Stimulated activated CD4-positive, alpha-beta T cell treated with anti-CD3 and anti-CD28 coated beads, Interleukin-1b, Interleukin-23, amount 100 ng/mL, for 1 hour (primary cell): ENCODE measurements around the gene SOWAHC.
"Not testable (repeated sequence)": the region's sequence is repeated elsewhere in the genome, so short reads cannot be mapped to it uniquely, and the experiment has no call there.

Source experiments
- DNase-seq, 2 donors: peaks; one replicate each; pipeline ENCODE4 v3.0.0-alpha.2; 2020; ENCODE audit warnings: low read depth in 2 of 2

SOWAHC gene

GRCh38 chr2:109615637-109616144 is 1.5 kb downstream of the SOWAHC start:
- no peak for DNase-seq

GRCh38 chr2:109616184-109616583 is 2.0 kb downstream of the SOWAHC start:
- DNase-seq = no peak

GRCh38 chr2:109619032-109619615 is 5.0 kb downstream of the SOWAHC start:
- DNase-seq = no peak

GRCh38 chr2:109623297-109623696 is 9.1 kb downstream of the SOWAHC start:
- DNase-seq = no peak

GRCh38 chr2:109623923-109624322 is 9.8 kb downstream of the SOWAHC start:
- DNase-seq = no peak

GRCh38 chr2:109624339-109624738 is 10.2 kb downstream of the SOWAHC start:
- no peak for DNase-seq

GRCh38 chr2:109628321-109628720 is 14.2 kb downstream of the SOWAHC start:
- not testable (repeated sequence) for DNase-seq

GRCh38 chr2:109629867-109630266 is 15.7 kb downstream of the SOWAHC start:
- DNase-seq = no peak

GRCh38 chr2:109630441-109631430 is 16.6 kb downstream of the SOWAHC start:
- no peak for DNase-seq

GRCh38 chr2:109631741-109632140 is 17.6 kb downstream of the SOWAHC start:
- no peak for DNase-seq

GRCh38 chr2:109632158-109632789 is 18.1 kb downstream of the SOWAHC start:
- DNase-seq = no peak

GRCh38 chr2:109633284-109633961 is 19.3 kb downstream of the SOWAHC start:
- DNase-seq = no peak

GRCh38 chr2:109635426-109636304 is 21.5 kb downstream of the SOWAHC start:
- DNase-seq = no peak

- no peak for DNase-seq
These were observed 22.2 kb downstream of the SOWAHC start for GRCh38 chr2:109636317-109636716.

GRCh38 chr2:109637749-109638570 is 23.8 kb downstream of the SOWAHC start:
- DNase-seq = no peak

GRCh38 chr2:109638795-109639194 is 24.6 kb downstream of the SOWAHC start:
- DNase-seq = no peak

GRCh38 chr2:109640000-109640399 is 25.8 kb downstream of the SOWAHC start:
- not testable (repeated sequence) for DNase-seq

- no peak for DNase-seq
These were observed 30.6 kb downstream of the SOWAHC start for GRCh38 chr2:109644571-109645275.
